ENCODE results near the gene ZNF148. TPM values are rescaled to one million over a fixed set of nuclear protein-coding genes. Genes with fewer than 3 reads are reported as not detected.
A peak's percentile ranks its signal among the peaks of the same experiment; 100 is the strongest.

Gene ZNF148
- total and polyA plus RNA-seq, 8 donors = 2.1 to 31.2 (median 17.1) TPM

- intact Hi-C loops (cut with DNase I) = no loop called here
- Histone ChIP-seq H3K27ac (no peak overlapping the region), H3K4me3 (no peak overlapping the region), H3K9me3 (peaks cover 0 to 4% (median 0%) of the 10 kb centered on the region in 4 donors), H3K4me1 (no peaks in the 10 kb centered on the region), H3K36me3 (peaks cover 0 to 9% (median 0%) of the 10 kb centered on the region in 3 donors), H3K27me3 (no peaks in the 10 kb centered on the region)
- ATAC-seq (no peak), FAIRE-seq (no peak), DNase-seq (no peak)
- TF ChIP-seq CTCF (IDR thresholded peaks at IDR 0.05) = no peak
- 96% methylated on average over 3 of the region's 3 CpGs for WGBS, 2 donors
Measured at GRCh38 chr3:125232401-125232800, 142.7 kb downstream of the ZNF148 start.

- no peak overlapping the region for H3K4me3 ChIP-seq
- no peak for TF ChIP-seq CTCF (IDR thresholded peaks at IDR 0.05)
- H3K9me3 ChIP-seq = peaks cover 0 to 4% (median 0%) of the 10 kb centered on the region in 4 donors
- ATAC-seq = peak in 2 of 4 donors; percentile 34 to 58
- H3K4me1 ChIP-seq = no peaks in the 10 kb centered on the region
- intact Hi-C loops (cut with DNase I) = no loop called here
- H3K36me3 ChIP-seq = peaks cover 0 to 9% (median 0%) of the 10 kb centered on the region in 3 donors
- no peaks in the 10 kb centered on the region for H3K27me3 ChIP-seq
- no peak overlapping the region for H3K27ac ChIP-seq
- 51 to 67% methylated on average over 3 of the region's 3 CpGs for WGBS, 2 donors
- no peak for FAIRE-seq
- DNase-seq = no peak
Measured at GRCh38 chr3:125231895-125232294, 143.2 kb downstream of the ZNF148 start.

GRCh38 chr3:125229707-125230106, 145.4 kb downstream of the ZNF148 start:
- H3K27ac ChIP-seq = no peak overlapping the region
- H3K4me3 ChIP-seq = no peak overlapping the region
- WGBS, 2 donors = 92 to 93% methylated on average over 1 of the region's 1 CpG
- no peaks in the 10 kb centered on the region for H3K4me1 ChIP-seq
- H3K36me3 ChIP-seq = peaks cover 0 to 9% (median 0%) of the 10 kb centered on the region in 3 donors
- H3K27me3 ChIP-seq = no peaks in the 10 kb centered on the region
- no peak for TF ChIP-seq CTCF (IDR thresholded peaks at IDR 0.05)
- FAIRE-seq = no peak
- intact Hi-C loops (cut with DNase I) = no loop called here
- DNase-seq = no peak
- ATAC-seq = no peak
- H3K9me3 ChIP-seq = peaks cover 0 to 4% (median 0%) of the 10 kb centered on the region in 4 donors

GRCh38 chr3:125229168-125229567, 146.0 kb downstream of the ZNF148 start:
- H3K4me1 ChIP-seq = no peaks in the 10 kb centered on the region
- DNase-seq = no peak
- no peak for ATAC-seq

More at GRCh38 chr3:125229168-125229567, 146.0 kb downstream of the ZNF148 start:
- FAIRE-seq = no peak
- Histone ChIP-seq H3K27me3 (no peaks in the 10 kb centered on the region), H3K27ac (no peak overlapping the region), H3K4me3 (no peak overlapping the region), H3K9me3 (peaks cover 0 to 4% (median 0%) of the 10 kb centered on the region in 4 donors), H3K36me3 (peaks cover 0 to 9% (median 0%) of the 10 kb centered on the region in 3 donors)
- WGBS, 2 donors = 81 to 85% methylated on average over 7 of the region's 7 CpGs
- no peak for TF ChIP-seq CTCF (IDR thresholded peaks at IDR 0.05)
- intact Hi-C loops (cut with DNase I) = no loop called here

Measured in pancreas (tissue), 10 donors.